Mesothelial cell of epicardium (in vitro differentiated cells): Measurements from ENCODE around the gene PPP2R5E. TPM values are rescaled to one million over a fixed set of nuclear protein-coding genes. Genes with fewer than 3 reads are reported as not detected.
A peak's percentile ranks its signal among the peaks of the same experiment; 100 is the strongest.

ENCODE experiments used
- DNase-seq, 2 experiments: peaks; one replicate each; pipeline ENCODE4 v3.0.0; 2021; ENCODE audit warnings: low spot score in 2 of 2; ENCODE audit not compliant: unreplicated experiment in 2 of 2
- H3K27ac Mint-ChIP-seq: 2 replicates; pipeline ENCODE4 v1.8.0; 2021; ENCODE audit warnings: mixed read lengths
- H3K27me3 Mint-ChIP-seq: 2 replicates; pipeline ENCODE4 v1.8.0; 2021; ENCODE audit warnings: low read depth, mixed read lengths
- H3K36me3 Mint-ChIP-seq: 2 replicates; pipeline ENCODE4 v1.8.0; 2021; ENCODE audit warnings: mixed read lengths
- H3K4me1 Mint-ChIP-seq: 2 replicates; pipeline ENCODE4 v1.8.0; 2021; ENCODE audit warnings: mixed read lengths
- H3K4me3 Mint-ChIP-seq: 2 replicates; pipeline ENCODE4 v1.8.0; 2021; ENCODE audit warnings: mild to moderate bottlenecking, moderate library complexity, mixed read lengths
- H3K9me3 Mint-ChIP-seq: 2 replicates; pipeline ENCODE4 v1.8.0; 2021; ENCODE audit warnings: mixed read lengths
- CTCF ChIP-seq: fragments of 200-600 bp; sonication (generic); IDR thresholded peaks from one replicate; pipeline ENCODE4 v1.5.0; 2021; ENCODE audit warnings: antibody characterized with exemption; ENCODE audit not compliant: unreplicated experiment
- total RNA-seq: library from RNA; stranded (reverse); gene quantifications from 3 replicates; pipeline ENCODE4 v1.2.1, GENCODE V29; 2021

The PPP2R5E gene
- total RNA-seq, 1 donor from 2014 or later = 58.2 TPM

DNA sequence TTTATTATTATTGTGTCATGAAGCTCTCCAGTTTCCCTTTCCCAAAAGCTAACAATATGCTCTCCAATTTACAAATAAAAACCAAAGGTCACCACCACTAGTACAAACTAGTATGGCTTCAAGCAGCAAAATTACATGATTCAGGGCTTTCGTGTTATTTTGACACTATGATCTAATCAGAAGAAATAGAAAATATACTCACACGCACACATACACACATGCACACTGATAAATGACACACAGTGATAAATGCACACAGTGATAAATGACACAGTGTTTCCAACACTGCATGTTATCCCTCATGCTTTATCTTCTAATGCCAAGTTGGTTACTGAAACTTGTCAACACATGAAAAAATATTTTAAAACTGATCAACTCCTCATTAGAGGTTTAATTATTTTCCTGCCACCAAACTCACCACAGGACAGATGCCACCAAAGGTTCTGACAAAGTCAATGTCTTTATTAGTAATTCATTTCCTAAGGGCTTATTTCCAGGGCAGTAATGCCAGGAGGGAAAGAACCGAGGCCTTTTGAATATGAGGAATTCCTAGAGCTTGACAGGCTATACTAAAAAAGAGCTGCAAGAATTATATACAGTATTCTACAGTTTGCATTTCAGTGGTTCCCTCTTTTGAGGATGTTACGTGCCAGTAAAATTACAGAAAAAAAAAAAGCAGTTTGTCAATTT, 82.4 kb downstream of the PPP2R5E start:
- H3K4me3 Mint-ChIP-seq = no peak overlapping the region
- TF ChIP-seq CTCF = no peak
- no peak for DNase-seq
- H3K4me1 Mint-ChIP-seq = peaks cover 18% of the 10 kb centered on the region
- H3K9me3 Mint-ChIP-seq = no peaks in the 10 kb centered on the region
- H3K36me3 Mint-ChIP-seq = peaks cover 5% of the 10 kb centered on the region
- H3K27ac Mint-ChIP-seq = peak overlapping the region; percentile 2
- H3K27me3 Mint-ChIP-seq = no peaks in the 10 kb centered on the region

DNA sequence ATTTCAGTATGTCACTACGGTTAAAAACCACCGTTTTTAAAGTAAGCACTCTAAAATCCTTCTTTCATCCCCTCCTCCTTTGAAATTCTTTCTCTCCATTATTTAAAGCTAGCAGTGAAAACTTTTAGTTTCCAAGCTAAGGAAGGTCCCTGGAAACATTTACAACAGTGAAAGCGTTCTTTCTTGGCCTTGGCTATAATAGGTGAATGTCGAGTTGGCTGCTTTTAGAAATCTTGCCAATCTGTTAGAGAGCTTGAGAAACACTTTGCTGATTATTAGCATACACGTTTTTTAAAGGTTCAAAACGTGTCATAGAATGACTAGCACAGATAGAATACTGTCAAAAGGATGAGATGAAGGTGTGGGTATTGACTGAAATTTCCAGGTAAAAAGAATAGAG, 83.4 kb downstream of the PPP2R5E start:
- peaks cover 23% of the 10 kb centered on the region for H3K4me1 Mint-ChIP-seq
- peaks cover 5% of the 10 kb centered on the region for H3K36me3 Mint-ChIP-seq
- TF ChIP-seq CTCF = no peak
- H3K27ac Mint-ChIP-seq = peak overlapping the region; percentile 49
- DNase-seq = no peak
- no peaks in the 10 kb centered on the region for H3K9me3 Mint-ChIP-seq
- H3K4me3 Mint-ChIP-seq = no peak overlapping the region
- H3K27me3 Mint-ChIP-seq = no peaks in the 10 kb centered on the region

DNA sequence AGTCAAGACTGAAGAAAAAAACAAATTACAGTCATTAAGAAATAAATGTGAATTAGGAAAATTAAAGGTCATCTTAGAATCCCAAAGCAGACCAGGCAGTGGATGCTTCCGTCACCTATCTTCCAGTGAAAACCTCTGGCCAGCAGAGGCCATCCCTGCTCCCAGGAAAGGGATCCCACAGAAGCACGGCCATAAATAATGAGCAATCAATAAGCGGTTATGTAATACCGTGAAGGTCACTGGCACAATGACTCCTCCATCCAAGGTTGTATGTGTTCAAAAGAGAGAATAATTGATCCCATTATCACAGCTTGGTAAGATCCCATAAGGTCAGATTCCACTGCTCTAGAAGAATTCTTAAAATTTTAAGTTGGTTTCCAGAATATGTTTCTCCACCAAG, 85.7 kb downstream of the PPP2R5E start:
- no peak for DNase-seq
- Mint-ChIP-seq H3K4me3 (no peak overlapping the region), H3K9me3 (no peaks in the 10 kb centered on the region), H3K4me1 (peaks cover 37% of the 10 kb centered on the region), H3K36me3 (peaks cover 7% of the 10 kb centered on the region), H3K27me3 (no peaks in the 10 kb centered on the region), H3K27ac (no peak overlapping the region)
- TF ChIP-seq CTCF = no peak

DNA sequence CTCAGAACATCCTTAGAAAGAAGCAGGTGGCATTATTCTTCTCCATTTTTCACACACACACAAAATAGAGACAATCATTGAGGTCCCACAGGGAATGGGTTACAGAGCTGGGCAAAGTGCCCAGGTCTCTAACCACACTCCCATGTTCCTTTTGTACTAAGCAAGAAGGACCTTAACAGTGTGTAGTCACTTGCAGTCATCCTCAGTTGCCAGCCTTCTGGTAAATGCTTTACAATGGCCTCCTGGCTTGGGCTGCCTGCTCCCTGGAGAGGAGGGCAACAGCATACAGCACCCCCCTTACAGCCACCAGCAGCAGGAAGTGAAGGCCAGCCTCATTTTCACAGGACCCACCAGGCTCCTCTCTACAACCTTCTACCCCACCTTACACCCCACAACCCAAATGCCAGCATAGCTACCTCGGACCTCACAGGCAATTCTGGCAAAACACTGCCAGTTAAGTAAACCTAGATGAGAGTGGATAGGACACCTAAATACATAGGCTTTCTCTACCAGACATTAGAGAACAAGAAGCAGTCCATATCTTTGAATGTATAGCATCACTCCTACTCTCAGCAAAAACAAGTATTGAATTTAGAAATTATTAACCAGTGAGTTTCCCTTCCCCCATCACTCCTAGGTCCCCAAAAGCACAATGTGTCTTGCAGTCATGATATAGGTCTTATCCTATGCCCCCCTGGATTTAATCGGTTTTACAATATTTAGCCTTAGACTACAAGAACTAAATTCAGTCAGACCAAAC, 88.1 kb downstream of the PPP2R5E start:
- Mint-ChIP-seq H3K9me3 (no peaks in the 10 kb centered on the region), H3K27me3 (no peaks in the 10 kb centered on the region), H3K36me3 (peaks cover 10% of the 10 kb centered on the region), H3K4me3 (no peak overlapping the region), H3K4me1 (peaks cover 29% of the 10 kb centered on the region), H3K27ac (no peak overlapping the region)
- DNase-seq = no peak
- TF ChIP-seq CTCF = no peak

GRCh38 chr14:63454436-63454835, 88.7 kb downstream of the PPP2R5E start:
- Mint-ChIP-seq H3K27ac (no peak overlapping the region), H3K36me3 (peaks cover 10% of the 10 kb centered on the region), H3K4me1 (peaks cover 24% of the 10 kb centered on the region), H3K9me3 (no peaks in the 10 kb centered on the region), H3K27me3 (no peaks in the 10 kb centered on the region), H3K4me3 (no peak overlapping the region)
- no peak for DNase-seq
- TF ChIP-seq CTCF = no peak
